MCF 10A (cell line): ENCODE data around the gene BAG1. TPM values are rescaled to one million over a fixed set of nuclear protein-coding genes. Genes with fewer than 3 reads are reported as not detected.

Experiments used
- BruUV-seq: library from RNA; stranded (reverse); fragments of 400-500 nt; replicated peaks from 2 replicates; lab custom pipeline; 2021; lab: Mats Ljungman, UMichigan
- CTCF ChIA-PET: fragments of 300-600 bp; sonication (Branson Sonifier 250); formaldehyde crosslinking; extraction: SDS; loops from one replicate; lab custom pipeline; 2021; ENCODE audit warnings: antibody characterized with exemption, inconsistent platforms; lab: Yijun Ruan, JAX
- POLR2A ChIA-PET: fragments of 300-600, 350-650 bp; sonication (Branson Sonifier 250); formaldehyde crosslinking; extraction: SDS; loops from one replicate; lab custom pipeline; 2020; ENCODE audit warnings: antibody characterized with exemption, inconsistent platforms; lab: Yijun Ruan, JAX
- DNase-seq: peaks from one replicate; pipeline ENCODE4 v3.0.0-alpha.2; 2018; ENCODE audit not compliant: unreplicated experiment
- H3K27ac Mint-ChIP-seq: one replicate; pipeline ENCODE4 v1.8.0; 2022; ENCODE audit warnings: mild to moderate bottlenecking, low read depth, mixed read lengths; ENCODE audit not compliant: unreplicated experiment
- H3K27me3 Mint-ChIP-seq: one replicate; pipeline ENCODE4 v1.8.0; 2022; ENCODE audit warnings: mixed read lengths; ENCODE audit not compliant: insufficient read depth, unreplicated experiment
- H3K36me3 Mint-ChIP-seq: one replicate; pipeline ENCODE4 v1.8.0; 2022; ENCODE audit warnings: mild to moderate bottlenecking, moderate library complexity, mixed read lengths; ENCODE audit not compliant: insufficient read depth, unreplicated experiment
- H3K4me1 Mint-ChIP-seq: one replicate; pipeline ENCODE4 v1.8.0; 2022; ENCODE audit warnings: mixed read lengths; ENCODE audit not compliant: insufficient read depth, unreplicated experiment
- H3K4me3 Mint-ChIP-seq: one replicate; pipeline ENCODE4 v1.8.0; 2022; ENCODE audit warnings: mild to moderate bottlenecking, moderate library complexity, mixed read lengths; ENCODE audit not compliant: unreplicated experiment
- H3K9me3 Mint-ChIP-seq: one replicate; pipeline ENCODE4 v1.8.0; 2022; ENCODE audit warnings: mixed read lengths; ENCODE audit not compliant: unreplicated experiment
- CTCF ChIP-seq: fragments of 200-600 bp; IDR thresholded peaks from one replicate; pipeline ENCODE4 v1.8.0; 2022; ENCODE audit warnings: antibody characterized with exemption, mild to moderate bottlenecking; ENCODE audit not compliant: unreplicated experiment
- intact Hi-C: fragments of 100-400 bp; cut with micrococcal nuclease; formaldehyde crosslinking; loops from 2 replicates; pipeline ENCODE4 v1.14.1; 2022
- total RNA-seq: library from RNA; stranded (reverse); gene quantifications from 2 replicates; pipeline ENCODE4 v1.2.3, GENCODE V29; 2022

The BAG1 gene
- total RNA-seq, 1 experiment from 2014 or later, result 91.8 TPM

GRCh38 chr9:33241298-33241697 lies 23.2 kb downstream of the BAG1 start:
- CTCF ChIA-PET, result interaction anchor here (1.2 to 1.4 kb wide), 2 partner anchors 9 to 13 kb away, joined by 3 to 4 read pairs; no protein-coding TSS in a partner anchor
- POLR2A ChIA-PET, result interaction anchor here (1.6 to 13.4 kb wide), 3 partner anchors 10 to 20 kb away, joined by 6 to 259 read pairs (median 9); no protein-coding TSS in a partner anchor
- Mint-ChIP-seq H3K4me1 (peaks cover 11% of the 10 kb centered on the region), H3K9me3 (no peaks in the 10 kb centered on the region), H3K27me3 (no peaks in the 10 kb centered on the region), H3K4me3 (no peak overlapping the region), H3K36me3 (peaks cover 6% of the 10 kb centered on the region), H3K27ac (no peak overlapping the region)
- BruUV-seq, result no TSS peak
- intact Hi-C loops, result no loop called here
- TF ChIP-seq CTCF, result no peak
- no peak for DNase-seq

- no peak within 1 kb of the TSS for H3K4me3 Mint-ChIP-seq
- intact Hi-C loops, result no loop called here
- H3K27ac Mint-ChIP-seq, result no peak within 1 kb of the TSS
- BruUV-seq, result no TSS peak
- no peaks in the 10 kb centered on the region for H3K27me3 Mint-ChIP-seq
- H3K9me3 Mint-ChIP-seq, result no peaks in the 10 kb centered on the region
- TF ChIP-seq CTCF, result no peak
- DNase-seq, result no peak
- H3K4me1 Mint-ChIP-seq, result peaks cover 22% of the 10 kb centered on the region
- CTCF ChIA-PET, result interaction anchor here (0.8 to 0.9 kb wide), 2 partner anchors 9 to 19 kb away, joined by 3 read pairs; no protein-coding TSS in a partner anchor
- POLR2A ChIA-PET, result interaction anchor here (0.7 to 13.4 kb wide), 7 partner anchors 8 to 234 kb away, joined by 3 to 259 read pairs (median 3); partner anchors contain the start of genes BAG1, CHMP5, NFX1 and NOL6
- peaks cover 6% of the 10 kb centered on the region for H3K36me3 Mint-ChIP-seq
Measured at GRCh38 chr9:33239921-33240320, 24.6 kb downstream of the BAG1 start, which contains the start of gene SPINK4. Gene SPINK4, plus strand, starts transcription at chr9:33240167. Its CDS starts 42 bp downstream, at chr9:33240209.

- ChIA-PET CTCF (interaction anchor here (0.8 to 4.2 kb wide), 6 partner anchors 11 to 217 kb away, joined by 3 to 18 read pairs (median 7); partner anchors contain the start of gene AQP7), POLR2A (interaction anchor here (7.0 to 13.4 kb wide), 4 partner anchors 8 to 74 kb away, joined by 45 to 387 read pairs (median 224); partner anchors contain the start of genes B4GALT1, BAG1 and CHMP5)
- Mint-ChIP-seq H3K4me3 (no peak overlapping the region), H3K27me3 (no peaks in the 10 kb centered on the region), H3K36me3 (peaks cover 18% of the 10 kb centered on the region), H3K27ac (peak overlapping the region; percentile 97), H3K9me3 (no peaks in the 10 kb centered on the region), H3K4me1 (peaks cover 54% of the 10 kb centered on the region)
- no TSS peak for BruUV-seq
- intact Hi-C loops, result no loop called here
- no peak for TF ChIP-seq CTCF
- no peak for DNase-seq
Measured at GRCh38 chr9:33236571-33236970, 27.9 kb downstream of the BAG1 start.
